Measurements from ENCODE around the gene DBN1. TPM values are rescaled to one million over a fixed set of nuclear protein-coding genes. Genes with fewer than 3 reads are reported as not detected.

Gene DBN1
- total RNA-seq, 3 donors from 2014 or later = 12.1 to 61.8 (median 17.2) TPM

GRCh38 chr5:177428574-177429217, 44.7 kb downstream of the DBN1 start:
- ATAC-seq (no peak), DNase-seq (no peak)
- intact Hi-C loops (cut with DNase I, micrococcal nuclease) = no loop called here
- H3K4me3 ChIP-seq = no peak overlapping the region
- peaks cover 33% of the 10 kb centered on the region for H3K4me1 ChIP-seq (ENCODE audit: low read depth)
- H3K9me3 ChIP-seq = no peaks in the 10 kb centered on the region
- peaks cover 7% of the 10 kb centered on the region for H3K36me3 ChIP-seq (ENCODE audit: low read depth)
- TF ChIP-seq, protein P1, sequence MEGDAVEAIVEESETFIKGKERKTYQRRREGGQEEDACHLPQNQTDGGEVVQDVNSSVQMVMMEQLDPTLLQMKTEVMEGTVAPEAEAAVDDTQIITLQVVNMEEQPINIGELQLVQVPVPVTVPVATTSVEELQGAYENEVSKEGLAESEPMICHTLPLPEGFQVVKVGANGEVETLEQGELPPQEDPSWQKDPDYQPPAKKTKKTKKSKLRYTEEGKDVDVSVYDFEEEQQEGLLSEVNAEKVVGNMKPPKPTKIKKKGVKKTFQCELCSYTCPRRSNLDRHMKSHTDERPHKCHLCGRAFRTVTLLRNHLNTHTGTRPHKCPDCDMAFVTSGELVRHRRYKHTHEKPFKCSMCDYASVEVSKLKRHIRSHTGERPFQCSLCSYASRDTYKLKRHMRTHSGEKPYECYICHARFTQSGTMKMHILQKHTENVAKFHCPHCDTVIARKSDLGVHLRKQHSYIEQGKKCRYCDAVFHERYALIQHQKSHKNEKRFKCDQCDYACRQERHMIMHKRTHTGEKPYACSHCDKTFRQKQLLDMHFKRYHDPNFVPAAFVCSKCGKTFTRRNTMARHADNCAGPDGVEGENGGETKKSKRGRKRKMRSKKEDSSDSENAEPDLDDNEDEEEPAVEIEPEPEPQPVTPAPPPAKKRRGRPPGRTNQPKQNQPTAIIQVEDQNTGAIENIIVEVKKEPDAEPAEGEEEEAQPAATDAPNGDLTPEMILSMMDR (IDR thresholded peaks at IDR 0.05) = no peak

- no peak overlapping the region for H3K4me3 ChIP-seq
- DNase-seq = peak in 1 of 3 donors; percentile 64
- H3K9me3 ChIP-seq = no peaks in the 10 kb centered on the region
- intact Hi-C loops (cut with DNase I, micrococcal nuclease) = no loop called here
- ATAC-seq = no peak
- H3K4me1 ChIP-seq (ENCODE audit: low read depth) = peaks cover 32% of the 10 kb centered on the region
- TF ChIP-seq, protein P1 (IDR thresholded peaks at IDR 0.05) = no peak
- peaks cover 7% of the 10 kb centered on the region for H3K36me3 ChIP-seq (ENCODE audit: low read depth)
Measured at GRCh38 chr5:177427919-177428573, 45.4 kb downstream of the DBN1 start.

DNA sequence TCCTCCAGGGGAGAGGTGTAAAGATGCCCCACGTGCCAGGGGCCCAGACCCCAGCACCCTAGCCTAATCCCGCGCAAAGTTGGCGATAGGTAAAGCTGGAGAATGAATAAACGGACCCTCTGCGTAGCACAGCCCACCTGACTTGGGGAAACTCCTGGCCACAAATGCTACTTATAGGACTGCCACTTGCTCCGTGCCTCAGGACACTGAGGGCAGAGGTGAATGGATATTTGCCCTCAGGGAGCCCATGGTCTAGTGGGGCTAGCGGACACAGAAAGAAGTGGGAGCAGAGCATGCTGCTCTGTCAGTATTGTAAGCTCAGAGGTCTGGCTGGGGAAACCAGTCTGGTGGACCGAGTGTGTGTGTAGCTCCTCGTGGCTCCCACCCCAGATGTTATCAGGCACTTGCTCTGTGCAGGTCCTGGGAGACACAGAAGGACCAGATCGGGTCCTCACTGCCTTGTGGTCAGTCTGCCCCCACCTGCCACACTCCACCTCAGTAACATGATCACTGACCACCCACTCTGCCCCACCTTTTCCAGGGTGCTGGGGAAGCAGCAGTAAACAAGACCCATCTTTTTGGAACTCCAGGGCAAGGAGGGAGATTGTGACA, 46.1 kb downstream of the DBN1 start:
- H3K36me3 ChIP-seq (ENCODE audit: low read depth) = peaks cover 7% of the 10 kb centered on the region
- no peaks in the 10 kb centered on the region for H3K9me3 ChIP-seq
- peaks cover 24% of the 10 kb centered on the region for H3K4me1 ChIP-seq (ENCODE audit: low read depth)
- no peak for ATAC-seq
- TF ChIP-seq, protein P1 (IDR thresholded peaks at IDR 0.05) = no peak
- no peak for DNase-seq
- H3K4me3 ChIP-seq = peak overlapping the region; percentile 80
- intact Hi-C loops (cut with DNase I, micrococcal nuclease) = no loop called here

DNA sequence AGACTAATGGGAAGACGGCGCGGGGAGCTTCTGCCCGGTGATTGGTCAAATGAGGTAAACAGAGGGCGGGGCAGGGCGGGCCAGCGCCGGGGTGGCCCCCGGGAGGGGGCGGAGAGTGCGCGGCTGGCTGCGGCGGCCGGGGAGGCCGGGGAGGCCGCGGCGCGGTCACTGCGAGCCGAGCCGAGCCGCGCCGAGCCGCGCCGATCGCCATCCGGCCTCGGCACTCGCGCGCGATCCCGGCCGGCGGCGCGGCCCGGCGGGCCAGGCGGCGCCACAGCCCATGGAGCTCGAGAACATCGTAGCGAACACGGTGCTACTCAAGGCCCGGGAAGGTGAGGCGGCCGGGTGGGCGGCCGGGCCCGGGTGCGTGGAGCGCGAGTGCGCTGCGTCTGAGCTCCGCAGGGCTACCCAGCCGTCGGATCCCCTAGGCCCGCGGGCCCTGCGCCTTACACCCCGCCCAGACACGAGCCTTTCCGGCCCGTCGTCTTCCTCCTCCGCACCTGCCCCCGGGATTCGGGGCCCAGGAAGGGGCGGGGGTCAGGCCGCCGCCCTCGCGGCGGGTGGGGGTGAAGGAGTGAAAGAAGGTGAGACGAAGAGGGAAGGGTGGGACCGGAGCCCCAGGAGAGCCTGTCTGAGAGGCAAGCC, 46.7 kb downstream of the DBN1 start, which contains the start of gene GRK6:
TSS of gene GRK6 (plus strand) at position 111 of the 645 bp plus-strand sequence. CDS start at position 281, 170 bp downstream.
- ATAC-seq = peak; percentile 13
- TF ChIP-seq, protein P1 (IDR thresholded peaks at IDR 0.05) = no peak
- Histone ChIP-seq H3K4me3 (peak within 1 kb of the TSS; percentile 80), H3K4me1 (ENCODE audit: low read depth) (peaks cover 23% of the 10 kb centered on the region), H3K36me3 (ENCODE audit: low read depth) (peaks cover 7% of the 10 kb centered on the region), H3K9me3 (no peaks in the 10 kb centered on the region)
- intact Hi-C loops (cut with DNase I, micrococcal nuclease) = no loop called here
- peak; percentile 72 to 90 (median 86) for DNase-seq

GRCh38 chr5:177425801-177426565, 47.5 kb downstream of the DBN1 start:
- H3K36me3 ChIP-seq (ENCODE audit: low read depth) = peaks cover 7% of the 10 kb centered on the region
- no peaks in the 10 kb centered on the region for H3K9me3 ChIP-seq
- TF ChIP-seq, protein P1 (IDR thresholded peaks at IDR 0.05) = no peak
- H3K4me3 ChIP-seq = peak overlapping the region; percentile 80
- peak; percentile 88 for ATAC-seq
- H3K4me1 ChIP-seq (ENCODE audit: low read depth) = peaks cover 23% of the 10 kb centered on the region
- peak; percentile 98 to 100 (median 99) for DNase-seq
- intact Hi-C loops (cut with DNase I, micrococcal nuclease) = no loop called here
